ENCODE data around the gene DBT. TPM values are rescaled to one million over a fixed set of nuclear protein-coding genes. Genes with fewer than 3 reads are reported as not detected.

The DBT gene
- total and polyA plus RNA-seq, 2 of the 13 experiments (the other 11 are each of a cell fraction or from before 2014, with no cell fraction given) = 3.3 to 10.2 TPM

GRCh38 chr1:100249537-100250257 lies at the start of gene DBT (continued):
- TF ChIP-seq KMT2A (CRISPR knock-in tag; IDR thresholded peaks at IDR 0.05) = peak; percentile 88
- no peak for TF ChIP-seq ZBTB14 (CRISPR knock-in tag; IDR thresholded peaks at IDR 0.05)
- TF ChIP-seq E2F5 (CRISPR knock-in tag; conservative IDR thresholded peaks at IDR 0.05) = 0 out of 2 replicates have a peak, but pooled peaks have one; percentile 32
- TF ChIP-seq ZFY (CRISPR knock-in tag; IDR thresholded peaks at IDR 0.05) = peak; percentile 75
- TF ChIP-seq, protein P1, sequence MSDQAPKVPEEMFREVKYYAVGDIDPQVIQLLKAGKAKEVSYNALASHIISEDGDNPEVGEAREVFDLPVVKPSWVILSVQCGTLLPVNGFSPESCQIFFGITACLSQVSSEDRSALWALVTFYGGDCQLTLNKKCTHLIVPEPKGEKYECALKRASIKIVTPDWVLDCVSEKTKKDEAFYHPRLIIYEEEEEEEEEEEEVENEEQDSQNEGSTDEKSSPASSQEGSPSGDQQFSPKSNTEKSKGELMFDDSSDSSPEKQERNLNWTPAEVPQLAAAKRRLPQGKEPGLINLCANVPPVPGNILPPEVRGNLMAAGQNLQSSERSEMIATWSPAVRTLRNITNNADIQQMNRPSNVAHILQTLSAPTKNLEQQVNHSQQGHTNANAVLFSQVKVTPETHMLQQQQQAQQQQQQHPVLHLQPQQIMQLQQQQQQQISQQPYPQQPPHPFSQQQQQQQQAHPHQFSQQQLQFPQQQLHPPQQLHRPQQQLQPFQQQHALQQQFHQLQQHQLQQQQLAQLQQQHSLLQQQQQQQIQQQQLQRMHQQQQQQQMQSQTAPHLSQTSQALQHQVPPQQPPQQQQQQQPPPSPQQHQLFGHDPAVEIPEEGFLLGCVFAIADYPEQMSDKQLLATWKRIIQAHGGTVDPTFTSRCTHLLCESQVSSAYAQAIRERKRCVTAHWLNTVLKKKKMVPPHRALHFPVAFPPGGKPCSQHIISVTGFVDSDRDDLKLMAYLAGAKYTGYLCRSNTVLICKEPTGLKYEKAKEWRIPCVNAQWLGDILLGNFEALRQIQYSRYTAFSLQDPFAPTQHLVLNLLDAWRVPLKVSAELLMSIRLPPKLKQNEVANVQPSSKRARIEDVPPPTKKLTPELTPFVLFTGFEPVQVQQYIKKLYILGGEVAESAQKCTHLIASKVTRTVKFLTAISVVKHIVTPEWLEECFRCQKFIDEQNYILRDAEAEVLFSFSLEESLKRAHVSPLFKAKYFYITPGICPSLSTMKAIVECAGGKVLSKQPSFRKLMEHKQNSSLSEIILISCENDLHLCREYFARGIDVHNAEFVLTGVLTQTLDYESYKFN (CRISPR knock-in tag; conservative IDR thresholded peaks at IDR 0.05) = peak; percentile 26; the same call in 1 of the 2 replicates
- peak; percentile 79; the same call in 1 of the 2 replicates for TF ChIP-seq FOXK1 (CRISPR knock-in tag; IDR thresholded peaks at IDR 0.05; ENCODE audit: borderline replicate concordance, low read depth)
- peak; percentile 88; the same call in 1 of the 2 replicates for TF ChIP-seq HOMEZ (CRISPR knock-in tag; IDR thresholded peaks at IDR 0.05; ENCODE audit: low read depth)
- TF ChIP-seq ZNF12 (CRISPR knock-in tag; IDR thresholded peaks at IDR 0.05) = peak; percentile 41; the same call in 1 of the 2 replicates
- TF ChIP-seq NRL (CRISPR knock-in tag; IDR thresholded peaks at IDR 0.05; ENCODE audit: borderline replicate concordance) = peak; percentile 69; the same call in 1 of the 2 replicates
- TF ChIP-seq, protein P2, sequence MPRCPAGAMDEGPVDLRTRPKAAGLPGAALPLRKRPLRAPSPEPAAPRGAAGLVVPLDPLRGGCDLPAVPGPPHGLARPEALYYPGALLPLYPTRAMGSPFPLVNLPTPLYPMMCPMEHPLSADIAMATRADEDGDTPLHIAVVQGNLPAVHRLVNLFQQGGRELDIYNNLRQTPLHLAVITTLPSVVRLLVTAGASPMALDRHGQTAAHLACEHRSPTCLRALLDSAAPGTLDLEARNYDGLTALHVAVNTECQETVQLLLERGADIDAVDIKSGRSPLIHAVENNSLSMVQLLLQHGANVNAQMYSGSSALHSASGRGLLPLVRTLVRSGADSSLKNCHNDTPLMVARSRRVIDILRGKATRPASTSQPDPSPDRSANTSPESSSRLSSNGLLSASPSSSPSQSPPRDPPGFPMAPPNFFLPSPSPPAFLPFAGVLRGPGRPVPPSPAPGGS (CRISPR knock-in tag; IDR thresholded peaks at IDR 0.05) = peak; percentile 54; the same call in 1 of the 2 replicates
- 0 out of 2 replicates have a peak, but pooled peaks have one; percentile 32 for TF ChIP-seq RARA (CRISPR knock-in tag; IDR thresholded peaks at IDR 0.05)
- TF ChIP-seq ZNF180 (CRISPR knock-in tag; IDR thresholded peaks at IDR 0.05; ENCODE audit: borderline replicate concordance, low read depth) = no peak
- TF ChIP-seq ZNF615 (CRISPR knock-in tag; IDR thresholded peaks at IDR 0.05; ENCODE audit: borderline replicate concordance) = no peak
- TF ChIP-seq ZNF570 (CRISPR knock-in tag; IDR thresholded peaks at IDR 0.05; ENCODE audit: borderline replicate concordance) = no peak
- peak; percentile 57; the same call in 1 of the 2 replicates for TF ChIP-seq NFIC (IDR thresholded peaks at IDR 0.05; ENCODE audit: low read length)
- TF ChIP-seq ZNF280D (CRISPR knock-in tag; IDR thresholded peaks at IDR 0.05) = peak; percentile 54; the same call in 1 of the 2 replicates
